Measurements from ENCODE around the gene IL25. TPM values are rescaled to one million over a fixed set of nuclear protein-coding genes. Genes with fewer than 3 reads are reported as not detected.

The IL25 gene
- total and polyA plus RNA-seq, 2 of the 13 experiments (the other 11 are each of a cell fraction or from before 2014, with no cell fraction given), result not detected

- TF ChIP-seq RFX5 (IDR thresholded peaks at IDR 0.05; ENCODE audit: low read depth, low read length) (no peak), ONECUT2 (CRISPR knock-in tag; IDR thresholded peaks at IDR 0.05) (no peak), ZGPAT (CRISPR knock-in tag; IDR thresholded peaks at IDR 0.05) (no peak; the same call in 1 of the 2 replicates), NFKBIZ (CRISPR knock-in tag; IDR thresholded peaks at IDR 0.05) (no peak; the same call in 1 of the 2 replicates), NFATC3 (CRISPR knock-in tag; IDR thresholded peaks at IDR 0.05) (0 out of 2 replicates have a peak, but pooled peaks have one; percentile 53), RARA (CRISPR knock-in tag; IDR thresholded peaks at IDR 0.05) (no peak), STAG1 (CRISPR knock-in tag; IDR thresholded peaks at IDR 0.05) (peak; percentile 95), ZNF264 (CRISPR knock-in tag; IDR thresholded peaks at IDR 0.05) (0 out of 2 replicates have a peak, but pooled peaks have one; percentile 27), ZNF207 (IDR thresholded peaks at IDR 0.05; ENCODE audit: borderline replicate concordance) (no peak), U2AF2 (IDR thresholded peaks at IDR 0.05; ENCODE audit: low read depth, low read length) (no peak), ZNF503 (CRISPR knock-in tag; IDR thresholded peaks at IDR 0.05) (no peak), ZNF44 (CRISPR knock-in tag; IDR thresholded peaks at IDR 0.05) (peak; percentile 93), NCOA1 (CRISPR knock-in tag; IDR thresholded peaks at IDR 0.05) (no peak), KLF9 (CRISPR knock-in tag; IDR thresholded peaks at IDR 0.05; ENCODE audit: low read depth) (0 out of 2 replicates have a peak, but pooled peaks have one; percentile 58), ZNF737 (CRISPR knock-in tag; IDR thresholded peaks at IDR 0.05; ENCODE audit: borderline replicate concordance) (no peak), ATF3 (CRISPR knock-in tag; IDR thresholded peaks at IDR 0.05) (0 out of 2 replicates have a peak, but pooled peaks have one; percentile 45), ZNF446 (CRISPR knock-in tag; IDR thresholded peaks at IDR 0.05) (no peak), ZNF788 (CRISPR knock-in tag; IDR thresholded peaks at IDR 0.05; ENCODE audit: borderline replicate concordance) (no peak), THAP9 (CRISPR knock-in tag; IDR thresholded peaks at IDR 0.05; ENCODE audit: borderline replicate concordance) (no peak), ZNF232 (CRISPR knock-in tag; IDR thresholded peaks at IDR 0.05; ENCODE audit: borderline replicate concordance) (no peak), ESRRA (CRISPR knock-in tag; IDR thresholded peaks at IDR 0.05; ENCODE audit: low read depth) (no peak), ZNF292 (CRISPR knock-in tag; IDR thresholded peaks at IDR 0.05; ENCODE audit: borderline replicate concordance, low read depth) (no peak)
Observed at GRCh38 chr14:23327947-23328744, 44.5 kb upstream of the IL25 start (continued).

Measured in HepG2 (cell line).